ENCODE measurements around the gene LACTB.
A peak's percentile ranks its signal among the peaks of the same experiment; 100 is the strongest.

Gene LACTB

GRCh38 chr15:63122002-63122875 lies 578 bp downstream of the LACTB start:
- peak; percentile 89 for DNase-seq (ENCODE audit: low read depth)
- TF ChIP-seq CTCF (IDR thresholded peaks at IDR 0.05; ENCODE audit: insufficient read depth, low read depth, low read length, missing control alignments) = peak; percentile 13
- peak overlapping the region; percentile 80 for H3K4me3 ChIP-seq (ENCODE audit: low read depth, low read length)

DNA sequence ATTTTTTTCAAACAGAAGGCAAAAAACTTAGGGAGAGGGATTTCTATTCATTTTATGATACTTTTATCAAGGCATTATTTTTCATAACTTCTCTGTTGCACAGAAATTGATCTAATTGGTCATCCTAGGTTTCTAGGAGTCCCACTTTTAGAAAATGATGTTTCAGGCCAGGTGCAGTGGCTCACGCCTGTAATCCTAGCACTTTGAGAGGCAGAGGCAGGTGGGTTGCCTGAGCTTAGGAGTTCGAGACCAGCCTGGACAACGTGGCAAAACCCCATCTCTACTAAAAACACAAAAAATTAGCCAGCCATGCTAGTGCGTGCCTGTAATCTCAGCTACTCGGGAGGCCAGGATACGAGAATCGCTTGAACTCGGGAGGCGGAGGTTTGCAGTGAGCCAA lies 2.8 kb downstream of the LACTB start:
- no peak overlapping the region for H3K4me3 ChIP-seq (ENCODE audit: low read depth, low read length)
- DNase-seq (ENCODE audit: low read depth) = no peak
- no peak for TF ChIP-seq CTCF (IDR thresholded peaks at IDR 0.05; ENCODE audit: insufficient read depth, low read depth, low read length, missing control alignments)

DNA sequence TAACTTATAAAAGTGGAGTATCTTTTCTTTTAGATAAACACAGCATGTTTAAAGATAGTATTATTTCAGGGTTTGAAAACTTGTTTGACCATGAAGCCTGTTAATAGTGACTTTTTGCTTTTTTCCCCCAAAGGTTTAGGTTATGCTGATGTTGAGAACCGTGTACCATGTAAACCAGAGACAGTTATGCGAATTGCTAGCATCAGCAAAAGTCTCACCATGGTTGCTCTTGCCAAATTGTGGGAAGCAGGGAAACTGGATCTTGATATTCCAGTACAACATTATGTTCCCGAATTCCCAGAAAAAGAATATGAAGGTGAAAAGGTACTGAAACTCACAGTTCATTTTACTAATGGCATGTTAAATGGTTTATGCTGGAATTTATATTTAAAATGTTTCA lies 5.1 kb downstream of the LACTB start:
- no peak for DNase-seq (ENCODE audit: low read depth)
- H3K4me3 ChIP-seq (ENCODE audit: low read depth, low read length) = no peak overlapping the region
- TF ChIP-seq CTCF (IDR thresholded peaks at IDR 0.05; ENCODE audit: insufficient read depth, low read depth, low read length, missing control alignments) = no peak

GRCh38 chr15:63133786-63134185 lies 12.1 kb downstream of the LACTB start:
- no peak overlapping the region for H3K4me3 ChIP-seq (ENCODE audit: low read depth, low read length)
- TF ChIP-seq CTCF (IDR thresholded peaks at IDR 0.05; ENCODE audit: insufficient read depth, low read depth, low read length, missing control alignments) = no peak
- no peak for DNase-seq (ENCODE audit: low read depth)

DNA sequence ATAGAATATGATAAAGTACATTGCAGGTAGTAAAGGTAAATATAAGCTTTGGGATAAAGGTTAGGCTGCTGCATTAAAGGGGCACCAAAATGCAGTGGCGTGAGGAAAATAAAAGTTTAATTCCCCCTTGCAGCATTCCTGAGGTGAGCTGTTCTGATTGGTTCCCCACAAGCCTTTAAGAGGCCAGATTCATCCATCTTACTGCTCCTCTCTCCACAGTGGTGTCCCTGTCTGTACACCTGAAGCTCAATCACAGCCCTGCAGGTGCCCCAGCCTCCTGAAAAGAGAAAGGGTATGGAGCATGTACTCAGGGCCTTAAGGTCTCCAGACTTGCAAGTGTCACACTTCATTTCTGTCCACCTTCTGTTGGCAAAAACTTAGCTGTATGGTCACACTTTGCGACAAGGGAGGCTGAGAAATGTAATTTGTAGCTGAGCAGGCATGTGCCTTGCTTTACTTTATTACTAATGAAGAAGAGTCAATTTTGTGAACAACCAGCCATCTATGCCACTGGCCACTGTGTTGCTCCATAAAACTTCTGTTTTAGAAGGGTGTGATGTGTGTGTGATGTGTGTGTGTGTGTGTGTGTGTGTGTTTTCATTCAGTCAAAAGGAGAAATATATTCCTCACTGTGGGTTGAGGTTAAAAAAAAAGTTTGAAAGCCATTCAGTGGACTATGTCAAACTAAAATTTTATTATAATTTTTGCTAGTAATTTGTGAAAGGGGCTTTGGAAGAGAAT lies 12.8 kb downstream of the LACTB start:
- H3K4me3 ChIP-seq (ENCODE audit: low read depth, low read length) = no peak overlapping the region
- no peak for TF ChIP-seq CTCF (IDR thresholded peaks at IDR 0.05; ENCODE audit: insufficient read depth, low read depth, low read length, missing control alignments)
- no peak for DNase-seq (ENCODE audit: low read depth)

- TF ChIP-seq CTCF (IDR thresholded peaks at IDR 0.05; ENCODE audit: insufficient read depth, low read depth, low read length, missing control alignments) = no peak
- DNase-seq (ENCODE audit: low read depth) = no peak
These were observed 13.6 kb downstream of the LACTB start for GRCh38 chr15:63135281-63135680.

More at GRCh38 chr15:63135281-63135680, 13.6 kb downstream of the LACTB start:
- no peak overlapping the region for H3K4me3 ChIP-seq (ENCODE audit: low read depth, low read length)
